ENCODE results near the gene ANKRD33. TPM values are rescaled to one million over a fixed set of nuclear protein-coding genes. Genes with fewer than 3 reads are reported as not detected.

Gene ANKRD33
- total RNA-seq, 1 donor from 2014 or later = not detected

DNA sequence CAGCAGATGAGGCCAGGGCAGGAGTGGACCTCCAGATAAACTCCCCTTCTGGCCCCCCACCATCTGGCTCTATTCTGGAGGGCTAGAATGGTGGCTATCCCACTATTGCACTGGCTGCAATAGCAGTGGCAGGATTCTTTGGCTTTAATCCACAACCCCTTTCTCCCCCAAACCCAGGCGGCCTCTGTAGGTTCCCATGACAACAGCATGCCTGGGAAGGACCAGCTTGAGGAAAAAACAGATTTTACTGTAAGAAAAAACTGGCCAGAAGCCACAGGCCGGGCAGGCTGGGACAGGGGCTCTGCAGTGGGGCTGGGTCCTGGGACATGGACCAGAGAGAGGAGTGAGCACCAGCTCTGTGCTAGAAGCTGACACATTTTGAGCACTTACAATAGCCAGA lies 50.0 kb downstream of the ANKRD33 start:
- Mint-ChIP-seq H3K27me3 (ENCODE audit: low read depth) (peaks cover 3% of the 10 kb centered on the region), H3K4me3 (no peak overlapping the region), H3K36me3 (ENCODE audit: low read depth) (no peaks in the 10 kb centered on the region), H3K27ac (ENCODE audit: unreplicated experiment) (no peak overlapping the region), H3K4me1 (peaks cover 6% of the 10 kb centered on the region), H3K9me3 (no peaks in the 10 kb centered on the region)
- TF ChIP-seq, protein P1, sequence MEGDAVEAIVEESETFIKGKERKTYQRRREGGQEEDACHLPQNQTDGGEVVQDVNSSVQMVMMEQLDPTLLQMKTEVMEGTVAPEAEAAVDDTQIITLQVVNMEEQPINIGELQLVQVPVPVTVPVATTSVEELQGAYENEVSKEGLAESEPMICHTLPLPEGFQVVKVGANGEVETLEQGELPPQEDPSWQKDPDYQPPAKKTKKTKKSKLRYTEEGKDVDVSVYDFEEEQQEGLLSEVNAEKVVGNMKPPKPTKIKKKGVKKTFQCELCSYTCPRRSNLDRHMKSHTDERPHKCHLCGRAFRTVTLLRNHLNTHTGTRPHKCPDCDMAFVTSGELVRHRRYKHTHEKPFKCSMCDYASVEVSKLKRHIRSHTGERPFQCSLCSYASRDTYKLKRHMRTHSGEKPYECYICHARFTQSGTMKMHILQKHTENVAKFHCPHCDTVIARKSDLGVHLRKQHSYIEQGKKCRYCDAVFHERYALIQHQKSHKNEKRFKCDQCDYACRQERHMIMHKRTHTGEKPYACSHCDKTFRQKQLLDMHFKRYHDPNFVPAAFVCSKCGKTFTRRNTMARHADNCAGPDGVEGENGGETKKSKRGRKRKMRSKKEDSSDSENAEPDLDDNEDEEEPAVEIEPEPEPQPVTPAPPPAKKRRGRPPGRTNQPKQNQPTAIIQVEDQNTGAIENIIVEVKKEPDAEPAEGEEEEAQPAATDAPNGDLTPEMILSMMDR (conservative IDR thresholded peaks at IDR 0.05) = no peak
- no peak for DNase-seq (ENCODE audit: low read depth, low spot score)

DNA sequence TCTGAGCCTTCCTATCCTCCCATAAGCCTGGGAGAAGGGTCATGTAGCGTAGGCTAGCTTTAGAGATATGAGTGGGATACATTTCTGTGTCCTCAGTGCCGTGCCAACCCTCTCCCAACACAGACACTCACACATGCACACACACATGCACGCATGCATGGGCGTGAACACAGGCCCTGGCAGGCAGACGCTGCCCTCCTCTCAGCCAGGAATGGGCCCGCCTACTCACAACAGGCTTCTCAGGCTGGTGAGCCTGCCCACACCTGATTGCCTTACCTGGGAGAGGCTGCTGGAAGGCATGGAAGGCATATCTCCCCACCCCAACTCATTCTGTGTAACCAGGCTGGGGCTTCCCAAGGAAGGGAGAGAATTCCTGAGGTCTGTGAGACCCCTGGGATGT lies 50.8 kb downstream of the ANKRD33 start:
- Mint-ChIP-seq H3K36me3 (ENCODE audit: low read depth) (peaks cover 3% of the 10 kb centered on the region), H3K27ac (ENCODE audit: unreplicated experiment) (no peak overlapping the region)
- TF ChIP-seq, protein P1 (conservative IDR thresholded peaks at IDR 0.05) = no peak

DNA sequence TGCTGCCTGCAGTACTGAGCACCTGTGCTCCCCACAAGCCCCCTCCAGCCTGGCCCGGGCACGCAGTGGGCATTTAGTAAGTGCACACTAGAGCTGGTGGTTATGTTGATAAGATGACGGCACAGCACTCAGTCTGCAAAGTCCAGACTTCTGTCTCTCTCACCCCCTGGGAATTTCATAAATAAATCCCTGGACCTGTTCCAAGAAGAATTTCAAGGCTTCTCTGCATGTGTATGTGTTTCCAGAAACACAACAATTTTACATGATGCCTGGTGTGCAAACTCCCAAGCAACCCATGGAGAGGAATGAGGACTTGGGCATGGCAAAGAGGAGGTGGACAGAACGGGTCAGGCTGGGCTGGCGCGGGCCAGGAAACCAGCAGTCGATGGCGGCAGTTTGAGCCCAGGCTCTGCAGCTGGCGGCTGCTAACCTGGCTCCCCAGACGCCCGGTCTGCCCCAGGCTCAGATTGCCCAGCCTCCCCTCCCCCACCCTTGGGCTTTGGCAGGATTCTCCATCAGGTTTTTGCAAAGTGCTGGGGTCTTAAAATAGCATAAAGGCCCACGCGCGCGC lies 53.2 kb downstream of the ANKRD33 start:
- TF ChIP-seq, protein P1 (conservative IDR thresholded peaks at IDR 0.05) = no peak
- Mint-ChIP-seq H3K4me3 (no peak overlapping the region), H3K4me1 (peaks cover 6% of the 10 kb centered on the region), H3K9me3 (peaks cover 12% of the 10 kb centered on the region), H3K27me3 (ENCODE audit: low read depth) (no peaks in the 10 kb centered on the region), H3K36me3 (ENCODE audit: low read depth) (peaks cover 12% of the 10 kb centered on the region), H3K27ac (ENCODE audit: unreplicated experiment) (no peak overlapping the region)
- no peak for DNase-seq (ENCODE audit: low read depth, low spot score)

More for the DNA sequence above, 50.8 kb downstream of the ANKRD33 start:
- H3K4me1 Mint-ChIP-seq = peaks cover 6% of the 10 kb centered on the region
- DNase-seq (ENCODE audit: low read depth, low spot score) = no peak
- H3K27me3 Mint-ChIP-seq (ENCODE audit: low read depth) = peaks cover 3% of the 10 kb centered on the region
- no peak overlapping the region for H3K4me3 Mint-ChIP-seq
- no peaks in the 10 kb centered on the region for H3K9me3 Mint-ChIP-seq

Other genes with a start within 250 kb of the ANKRD33 start
- gene FIGNL2, start 39.4 kb upstream of the ANKRD33 start, total RNA-seq = 38.0 and 39.7 TPM in 2 replicates
- gene ACVRL1, start 19.4 kb downstream of the ANKRD33 start, total RNA-seq = 0.14 and 0.49 TPM in 2 replicates
- gene ACVR1B, start 63.6 kb downstream of the ANKRD33 start, total RNA-seq = 30.5 and 34.3 TPM in 2 replicates
- gene TAMALIN, start 118.8 kb downstream of the ANKRD33 start, total RNA-seq = 23.2 and 24.2 TPM in 2 replicates
- 51.0 and 52.8 TPM in 2 replicates for gene NR4A1, start 163.3 kb downstream of the ANKRD33 start, total RNA-seq
- 32.1 and 34.3 TPM in 2 replicates for gene ATG101, start 181.9 kb downstream of the ANKRD33 start, total RNA-seq
- not detected in 2 replicates for gene SMIM41, start 191.6 kb downstream of the ANKRD33 start, total RNA-seq

All from neural crest cell (in vitro differentiated cells).